GM12878 (cell line): ENCODE data around the gene THBD. TPM values are rescaled to one million over a fixed set of nuclear protein-coding genes. Genes with fewer than 3 reads are reported as not detected.

ENCODE experiments used
- ATAC-seq: fragments of 200-7000 bp; cut with Tn5 transposase; 3 replicates; pipeline ENCODE4 v1.9.1; 2020; ENCODE audit warnings: mild to moderate bottlenecking, moderate library complexity
- BruUV-seq: library from RNA; stranded (reverse); fragments of 400-500 nt; replicated peaks from 2 replicates; lab custom pipeline; 2021; lab: Mats Ljungman, UMichigan
- CTCF ChIA-PET: fragments of 300-600 bp; sonication (Branson Sonifier 250); formaldehyde crosslinking; extraction: SDS; loops from one replicate; lab custom pipeline; 2021; ENCODE audit warnings: inconsistent platforms; lab: Yijun Ruan, JAX
- POLR2A ChIA-PET: fragments of 350-600 bp; formaldehyde crosslinking; extraction: SDS; loops from one replicate; lab custom pipeline; 2021; ENCODE audit warnings: inconsistent platforms; lab: Charles Lee
- RAD21 ChIA-PET: fragments of 300-600 bp; sonication (Branson Sonifier 250); formaldehyde crosslinking; loops from one replicate; lab custom pipeline; 2023; ENCODE audit warnings: antibody characterized with exemption; ENCODE audit not compliant: unreplicated experiment; lab: Charles Lee
- SMC1A ChIA-PET: fragments of 300-600 bp; sonication (Branson Sonifier 250); formaldehyde crosslinking; loops from one replicate; lab custom pipeline; 2023; ENCODE audit not compliant: unreplicated experiment, uncharacterized antibody; lab: Charles Lee
- DNase-seq: peaks from one replicate; pipeline ENCODE4 v3.0.0-alpha.2; 2011; ENCODE audit warnings: low read depth, low spot score
- FAIRE-seq: peaks from 3 replicates; lab custom pipeline; 2011; peaks lifted over from hg19 to GRCh38; lab: Jason Lieb, UNC
- H2AFZ ChIP-seq: 2 replicates; pipeline ENCODE4 v1.6.0; 2011; ENCODE audit warnings: low read depth, low read length, control low read depth; ENCODE audit not compliant: control insufficient read depth
- H3K27ac ChIP-seq: 2 replicates; pipeline ENCODE4 v1.5.1; 2011; ENCODE audit warnings: control low read depth; ENCODE audit not compliant: control insufficient read depth, insufficient read depth
- H3K27me3 ChIP-seq, 2 experiments: replicated peaks in 1 of 2; 2 replicates each; pipeline versions ENCODE4 v1.6.0 to v1.6.1; 2011; ENCODE audit warnings: low read length in 1 of 2; ENCODE audit not compliant: control insufficient read depth in 2 of 2, insufficient read depth in 2 of 2
- H3K36me3 ChIP-seq, 2 experiments: 2 replicates each; pipeline ENCODE4 v1.5.1; 2011; ENCODE audit warnings: low read length in 1 of 2; ENCODE audit not compliant: control insufficient read depth in 2 of 2, insufficient read depth in 2 of 2
- H3K4me1 ChIP-seq: 2 replicates; pipeline ENCODE4 v1.6.1; 2011; ENCODE audit warnings: mild to moderate bottlenecking, low read length, moderate library complexity, mixed read lengths; ENCODE audit not compliant: control insufficient read depth, insufficient read depth
- H3K4me2 ChIP-seq: 2 replicates; pipeline ENCODE4 v1.6.0; 2011; ENCODE audit warnings: control low read depth; ENCODE audit not compliant: control insufficient read depth, insufficient read depth
- H3K4me3 ChIP-seq: fragments of 200-600 bp; sonication (generic); 2 replicates; pipeline ENCODE4 v1.5.1; 2016
- H3K79me2 ChIP-seq: 2 replicates; pipeline ENCODE4 v1.6.0; 2011; ENCODE audit warnings: low read length; ENCODE audit not compliant: control insufficient read depth, insufficient read depth
- H3K9ac ChIP-seq: 2 replicates; pipeline ENCODE4 v1.8.0; 2011; ENCODE audit warnings: low read length, control low read depth, mixed read lengths; ENCODE audit not compliant: control insufficient read depth, insufficient read depth
- H3K9me3 ChIP-seq: replicated peaks from 3 replicates; pipeline ENCODE4 v1.5.1; 2011; ENCODE audit warnings: mild to moderate bottlenecking, low read length; ENCODE audit not compliant: control insufficient read depth, insufficient read depth
- H4K20me1 ChIP-seq: 2 replicates; pipeline ENCODE4 v1.6.0; 2011; ENCODE audit not compliant: control insufficient read depth, insufficient read depth
- ASH2L ChIP-seq: fragments of 300-600, 200-600 bp; sonication (generic); IDR thresholded peaks from 2 replicates; pipeline ENCODE4 v1.6.1; 2017; ENCODE audit warnings: low read depth, mild to moderate bottlenecking, borderline replicate concordance
- IKZF1 ChIP-seq: fragments of 450-650 bp; conservative IDR thresholded peaks from 2 replicates; pipeline ENCODE4 v1.6.1; 2017; ENCODE audit warnings: antibody characterized with exemption, mild to moderate bottlenecking
- JUND ChIP-seq: IDR thresholded peaks from 2 replicates; pipeline ENCODE4 v1.6.1; 2012; ENCODE audit warnings: low read depth, mild to moderate bottlenecking, low read length, improper control_type of control experiment, moderate library complexity
- NFXL1 ChIP-seq: fragments of 450-650 bp; IDR thresholded peaks from 2 replicates; pipeline ENCODE4 v1.6.1; 2017; ENCODE audit warnings: antibody characterized with exemption, mild to moderate bottlenecking, borderline replicate concordance
- NR2C1 ChIP-seq: fragments of 450-650 bp; IDR thresholded peaks from 2 replicates; pipeline ENCODE4 v1.6.1; 2017; ENCODE audit warnings: antibody characterized with exemption, mild to moderate bottlenecking, moderate library complexity
- SP1 ChIP-seq: IDR thresholded peaks from one replicate; pipeline ENCODE4 v1.6.1; 2011; ENCODE audit warnings: low read depth, low read length
- SUZ12 ChIP-seq: fragments of 200-600 bp; sonication (generic); IDR thresholded peaks from one replicate; pipeline ENCODE4 v1.6.1; 2018; ENCODE audit warnings: antibody characterized with exemption, mild to moderate bottlenecking; ENCODE audit not compliant: unreplicated experiment
- ZNF384 ChIP-seq: IDR thresholded peaks from 2 replicates; pipeline ENCODE4 v1.6.1; 2012; ENCODE audit warnings: low read depth, mild to moderate bottlenecking, low read length, improper control_type of control experiment, borderline replicate concordance
- ZZZ3 ChIP-seq: IDR thresholded peaks from 2 replicates; pipeline ENCODE4 v1.6.1; 2011; ENCODE audit warnings: low read depth; ENCODE audit not compliant: control insufficient read depth, insufficient read length
- WGBS: methylation state at CpG from one replicate; pipeline ENCODE4 v1.1.6; 2016; ENCODE audit warnings: low lambda C conversion rate; ENCODE audit not compliant: insufficient replicate concordance, insufficient coverage; ENCODE audit errors: missing lambda C conversion rate; 5-methylcytosine and 5-hydroxymethylcytosine counted together
- in situ Hi-C: fragments of 300-500 bp; cut with MboI; formaldehyde crosslinking; loops from 9 replicates; pipeline ENCODE4 v1.14.3; 2018; ENCODE audit warnings: mixed read lengths
- intact Hi-C: fragments of 100-400 bp; cut with micrococcal nuclease; formaldehyde crosslinking; loops from one replicate; pipeline ENCODE4 v1.14.2; 2022; ENCODE audit not compliant: unreplicated experiment
- polyA plus RNA-seq, 11 experiments: library from polyadenylated mRNA; depleted of rRNA in 4 of 11; unstranded in 6 of 11; stranded (reverse) in 5 of 11; fragments of >200 nt; fragmentation: Nextera tagmentation in 4 of 11; fragmentation: Illumina TruSeq in 1 of 11; extraction: Ambion mirVana in 4 of 11; extraction: Trizol in 1 of 11; gene quantifications; 1 replicate in 1 of 11; 2 replicates in 10 of 11; pipeline versions ENCODE4 v1.2.1 to v1.2.3, GENCODE V29; 2011 to 2016; ENCODE audit warnings: inconsistent platforms in 2 of 11, missing spikeins in 2 of 11, low read depth in 1 of 11
- total RNA-seq, 4 experiments: library from RNA; depleted of rRNA in 3 of 4; stranded (reverse); fragments of >200 nt in 3 of 4; fragmentation: Illumina TruSeq in 1 of 4; extraction: Trizol in 1 of 4; gene quantifications; 2 replicates each; pipeline versions ENCODE4 v1.2.1 to v1.2.3, GENCODE V29; 2013 to 2021
- TF ChIP-seq, protein P1 (sequence below): fragments of 450-650 bp; IDR thresholded peaks from 2 replicates; pipeline ENCODE4 v1.6.1; 2016; ENCODE audit warnings: mild to moderate bottlenecking

THBD gene
- total and polyA plus RNA-seq, 10 of the 15 experiments (the other 5 are each of a cell fraction or from before 2014, with no cell fraction given) = not detected

DNA sequence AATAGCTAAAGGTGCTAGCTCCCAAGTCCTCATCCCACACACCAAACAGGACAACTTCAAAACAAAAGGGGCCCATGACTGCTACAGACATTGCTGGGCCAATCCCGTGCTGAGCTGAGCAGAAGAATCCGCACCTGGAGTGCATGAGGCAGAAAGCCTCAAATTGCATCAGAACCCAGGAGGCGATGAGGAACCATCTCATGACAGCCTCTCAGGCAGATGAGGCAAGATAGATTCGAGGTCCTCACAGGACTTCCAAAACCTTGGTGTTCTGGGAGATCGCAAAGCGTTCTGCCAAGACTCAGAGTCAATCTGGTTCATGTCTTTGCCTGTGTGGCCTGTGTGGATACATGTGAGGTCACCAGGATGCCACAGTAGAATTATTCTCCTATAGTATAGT, 47.2 kb downstream of the THBD start:
- Histone ChIP-seq H3K9ac (no peak overlapping the region), H3K27ac (no peak overlapping the region), H3K4me2 (no peak overlapping the region), H3K36me3 (no peaks in the 10 kb centered on the region), H3K27me3 (no peaks in the 10 kb centered on the region; a peak in 1 of 4 replicates), H3K79me2 (no peaks in the 10 kb centered on the region)
- DNase-seq = no peak
- in situ Hi-C loops = no loop called here
- ChIA-PET POLR2A (no interaction called here), SMC1A (no interaction called here)
- BruUV-seq = no TSS peak
- intact Hi-C loops = no loop called here
- 28% methylated on average over 6 of the region's 6 CpGs for WGBS
- TF ChIP-seq SP1 (no peak), SUZ12 (no peak), ASH2L (no peak), JUND (no peak), IKZF1 (no peak), NR2C1 (no peak), ZNF384 (no peak), ZZZ3 (no peak), NFXL1 (no peak)
- TF ChIP-seq, protein P1, sequence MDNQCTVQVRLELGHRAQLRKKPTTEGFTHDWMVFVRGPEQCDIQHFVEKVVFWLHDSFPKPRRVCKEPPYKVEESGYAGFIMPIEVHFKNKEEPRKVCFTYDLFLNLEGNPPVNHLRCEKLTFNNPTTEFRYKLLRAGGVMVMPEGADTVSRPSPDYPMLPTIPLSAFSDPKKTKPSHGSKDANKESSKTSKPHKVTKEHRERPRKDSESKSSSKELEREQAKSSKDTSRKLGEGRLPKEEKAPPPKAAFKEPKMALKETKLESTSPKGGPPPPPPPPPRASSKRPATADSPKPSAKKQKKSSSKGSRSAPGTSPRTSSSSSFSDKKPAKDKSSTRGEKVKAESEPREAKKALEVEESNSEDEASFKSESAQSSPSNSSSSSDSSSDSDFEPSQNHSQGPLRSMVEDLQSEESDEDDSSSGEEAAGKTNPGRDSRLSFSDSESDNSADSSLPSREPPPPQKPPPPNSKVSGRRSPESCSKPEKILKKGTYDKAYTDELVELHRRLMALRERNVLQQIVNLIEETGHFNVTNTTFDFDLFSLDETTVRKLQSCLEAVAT = no peak
- TF ChIP-seq, all 136 proteins: peak for 0
- Histone ChIP-seq H3K4me1 (no peaks in the 10 kb centered on the region), H4K20me1 (no peaks in the 10 kb centered on the region), H3K9me3 (no peaks in the 10 kb centered on the region), H3K4me3 (no peak overlapping the region), H2AFZ (no peak overlapping the region)
- ChIA-PET CTCF (no interaction called here), RAD21 (no interaction called here)
- ATAC-seq (no peak), FAIRE-seq (no peak)
